ENCODE results near the gene HRNR.
"Not testable (repeated sequence)": the region's sequence is repeated elsewhere in the genome, so short reads cannot be mapped to it uniquely, and the experiment has no call there.

The HRNR gene

DNA sequence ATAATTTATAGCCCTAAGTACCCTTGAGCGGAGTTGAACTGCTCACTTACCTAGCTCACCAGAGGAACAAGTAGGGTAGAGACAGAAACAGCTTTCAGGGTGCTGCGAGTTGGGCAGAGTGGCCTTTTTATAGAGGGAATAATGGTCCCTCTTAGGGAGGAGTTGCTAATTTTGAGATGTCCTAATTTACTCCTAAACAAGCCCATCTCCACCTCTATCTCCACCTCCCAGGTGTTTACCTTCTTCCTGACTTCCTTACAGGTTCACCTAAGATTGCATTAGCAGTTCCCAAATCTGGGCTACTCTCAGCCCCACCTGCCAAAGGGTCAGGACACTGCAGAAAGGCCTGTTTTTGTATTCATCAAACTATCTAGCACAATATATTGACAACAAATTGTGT lies at the start of gene HRNR:
Gene HRNR (minus strand): TSS at position 101 of the 400 bp plus-strand sequence. CDS start 940 bp downstream, outside the sequence.
- no peaks in the 10 kb centered on the region for H3K36me3 Mint-ChIP-seq
- H3K9me3 Mint-ChIP-seq = peaks cover 0 to 7% of the 10 kb centered on the region in 2 donors
- ATAC-seq (replicated peaks) = no peak
- peaks cover 14 to 15% of the 10 kb centered on the region in 2 donors for H3K27me3 Mint-ChIP-seq
- H3K4me1 Mint-ChIP-seq = no peaks in the 10 kb centered on the region
- H3K27ac Mint-ChIP-seq = no peak within 1 kb of the TSS
- DNase-seq = no peak
- H3K4me3 Mint-ChIP-seq = no peak within 1 kb of the TSS

DNA sequence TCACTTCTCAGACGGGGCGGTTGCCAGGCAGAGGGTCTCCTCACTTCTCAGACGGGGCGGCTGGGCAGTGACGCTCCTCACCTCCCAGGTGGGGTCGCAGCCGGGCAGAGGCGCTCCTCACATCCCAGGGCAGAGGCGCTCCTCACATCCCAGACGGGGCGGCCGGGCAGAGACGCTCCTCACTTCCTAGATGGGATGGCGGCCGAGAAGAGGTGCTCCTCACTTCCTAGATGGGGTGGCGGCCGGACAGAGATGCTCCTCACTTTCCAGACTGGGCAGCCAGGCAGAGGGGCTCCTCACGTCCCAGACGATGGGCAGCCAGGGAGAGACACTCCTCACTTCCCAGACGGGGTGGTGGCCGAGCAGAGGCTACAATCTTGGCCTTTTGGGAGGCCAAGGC lies 32.4 kb upstream of the HRNR start:
- H3K4me1 Mint-ChIP-seq; ATAC-seq (replicated peaks); H3K9me3 Mint-ChIP-seq; H3K27me3 Mint-ChIP-seq; DNase-seq; H3K27ac Mint-ChIP-seq; H3K36me3 Mint-ChIP-seq; H3K4me3 Mint-ChIP-seq: not testable (repeated sequence)

DNA sequence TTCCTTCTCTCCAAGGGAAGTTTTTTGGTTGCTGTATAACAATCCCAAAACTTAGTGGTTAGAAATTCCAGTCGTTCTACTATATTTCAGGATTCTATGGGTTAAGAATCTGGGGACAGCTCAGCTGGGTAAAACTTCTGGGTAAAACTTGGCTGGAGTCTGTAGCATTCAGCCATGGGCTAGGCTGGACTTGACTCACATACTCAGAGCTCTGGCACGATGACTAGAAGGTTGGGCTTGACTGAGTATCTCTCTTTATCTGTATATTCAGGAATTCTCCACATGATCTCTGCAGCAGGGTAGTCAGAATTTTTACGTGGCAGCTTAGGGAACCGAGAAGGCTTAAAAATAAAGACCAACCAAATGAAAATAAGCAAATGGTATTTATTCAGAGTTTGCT lies 28.2 kb upstream of the HRNR start:
- ATAC-seq (replicated peaks) (no peak), DNase-seq (no peak)
- Mint-ChIP-seq H3K4me3 (no peak overlapping the region), H3K27ac (no peak overlapping the region), H3K27me3 (no peaks in the 10 kb centered on the region), H3K36me3 (no peaks in the 10 kb centered on the region), H3K4me1 (no peaks in the 10 kb centered on the region), H3K9me3 (peaks cover 0 to 2% of the 10 kb centered on the region in 2 donors)

DNA sequence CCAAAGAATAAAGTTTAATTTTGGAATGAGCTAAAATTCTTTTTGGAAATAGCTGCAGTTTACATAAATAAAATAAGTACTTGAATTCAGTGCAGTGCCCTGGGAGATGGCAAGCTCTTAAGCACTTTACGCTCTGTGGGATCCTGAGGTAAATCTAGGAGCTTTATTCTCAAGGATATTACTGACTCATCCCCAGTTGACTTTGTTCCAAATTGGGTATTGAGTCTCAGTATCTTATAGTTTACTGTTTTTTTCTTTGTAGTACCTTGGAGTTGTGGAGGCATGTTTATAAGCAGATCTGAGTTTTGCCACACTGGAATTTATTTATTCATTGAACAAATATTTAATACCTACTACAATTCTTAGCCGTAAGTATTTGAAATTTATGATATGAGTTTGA lies 27.4 kb upstream of the HRNR start:
- H3K27ac Mint-ChIP-seq = no peak overlapping the region
- no peak for DNase-seq
- H3K9me3 Mint-ChIP-seq = no peaks in the 10 kb centered on the region
- no peaks in the 10 kb centered on the region for H3K4me1 Mint-ChIP-seq
- H3K4me3 Mint-ChIP-seq = no peak overlapping the region
- no peaks in the 10 kb centered on the region for H3K36me3 Mint-ChIP-seq
- H3K27me3 Mint-ChIP-seq = peaks cover 0 to 5% of the 10 kb centered on the region in 2 donors
- ATAC-seq (replicated peaks) = no peak

DNA sequence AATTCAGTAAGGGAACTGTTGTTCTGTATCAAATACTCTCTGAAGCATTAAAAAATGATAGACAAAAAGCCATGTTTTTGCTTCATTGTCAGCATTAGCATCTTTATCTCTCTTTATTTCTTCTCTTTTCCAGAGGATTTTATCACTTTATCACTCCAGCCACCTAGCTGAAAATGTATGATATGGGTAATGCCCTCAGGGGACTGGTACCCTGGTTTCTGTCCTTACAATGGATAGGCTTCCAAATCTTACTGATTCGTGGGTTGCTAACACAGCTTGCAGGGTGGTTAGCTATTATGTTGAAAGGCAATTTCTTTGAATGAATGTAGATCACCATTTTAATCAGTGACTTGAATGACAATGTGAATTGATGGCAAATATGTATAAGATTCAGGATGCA lies 23.3 kb upstream of the HRNR start:
- H3K9me3 Mint-ChIP-seq = no peaks in the 10 kb centered on the region
- H3K4me1 Mint-ChIP-seq = no peaks in the 10 kb centered on the region
- H3K4me3 Mint-ChIP-seq = no peak overlapping the region
- DNase-seq (no peak), ATAC-seq (replicated peaks) (no peak)
- peaks cover 6 to 7% of the 10 kb centered on the region in 2 donors for H3K27me3 Mint-ChIP-seq
- H3K27ac Mint-ChIP-seq = no peak overlapping the region
- no peaks in the 10 kb centered on the region for H3K36me3 Mint-ChIP-seq

DNA sequence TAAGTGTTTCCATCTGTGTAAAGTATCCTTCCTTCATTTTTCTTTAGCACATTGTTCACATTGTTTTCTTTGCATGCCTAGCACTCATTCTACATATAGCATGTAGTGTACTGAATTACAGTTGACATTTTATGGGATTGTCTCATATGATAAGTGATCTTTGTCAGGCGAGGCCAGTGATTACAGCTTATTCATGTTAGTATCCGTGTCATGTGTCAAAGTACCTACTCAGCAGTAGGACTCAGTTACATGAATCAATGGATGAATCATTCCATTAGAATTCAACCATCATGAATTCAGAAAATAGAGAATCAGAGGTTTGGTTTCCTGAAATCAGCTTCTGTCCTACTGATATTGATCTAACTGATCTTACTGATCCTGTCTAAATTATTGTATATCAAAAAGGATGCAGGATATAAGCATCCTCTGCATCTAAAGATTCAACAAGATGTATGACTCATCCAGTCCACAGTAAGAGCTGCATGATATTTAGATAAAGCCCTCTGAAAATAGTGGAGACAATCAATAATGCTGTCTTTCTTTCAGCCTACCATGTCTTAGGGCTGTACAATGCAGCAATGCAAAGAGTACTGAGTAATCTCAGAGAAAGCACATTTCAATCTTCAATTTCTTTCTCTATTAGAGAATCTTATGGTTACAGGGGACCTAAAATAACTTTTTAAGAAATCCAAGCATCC lies 20.7 kb upstream of the HRNR start:
- Mint-ChIP-seq H3K27me3 (peaks cover 14 to 17% of the 10 kb centered on the region in 2 donors), H3K9me3 (no peaks in the 10 kb centered on the region), H3K27ac (no peak overlapping the region), H3K36me3 (no peaks in the 10 kb centered on the region), H3K4me3 (no peak overlapping the region), H3K4me1 (no peaks in the 10 kb centered on the region)
- DNase-seq (no peak), ATAC-seq (replicated peaks) (no peak)

DNA sequence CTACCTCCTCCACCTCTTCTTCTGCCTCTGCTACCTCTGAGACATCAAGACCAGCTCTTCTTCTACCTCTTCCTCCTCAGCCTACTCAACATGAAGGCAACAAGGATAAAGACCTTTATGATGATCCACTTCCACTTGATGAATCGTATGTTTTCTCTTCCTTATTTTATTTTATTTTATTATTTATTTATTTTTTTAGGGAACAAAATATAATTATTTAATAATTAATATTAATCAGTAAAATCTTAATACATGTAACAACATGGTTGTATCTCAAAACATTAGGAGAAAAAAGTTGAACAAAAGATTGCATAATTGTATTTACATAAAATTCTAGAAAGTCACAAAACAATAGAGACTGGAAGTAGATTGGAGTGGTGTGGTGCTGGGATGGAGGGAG lies 13.1 kb upstream of the HRNR start:
- no peaks in the 10 kb centered on the region for H3K4me1 Mint-ChIP-seq
- no peak overlapping the region for H3K27ac Mint-ChIP-seq
- H3K27me3 Mint-ChIP-seq = peaks cover 28 to 35% of the 10 kb centered on the region in 2 donors
- H3K4me3 Mint-ChIP-seq = no peak overlapping the region
- no peaks in the 10 kb centered on the region for H3K36me3 Mint-ChIP-seq
- H3K9me3 Mint-ChIP-seq = peaks cover 0 to 5% of the 10 kb centered on the region in 2 donors
- DNase-seq (no peak), ATAC-seq (replicated peaks) (no peak)

DNA sequence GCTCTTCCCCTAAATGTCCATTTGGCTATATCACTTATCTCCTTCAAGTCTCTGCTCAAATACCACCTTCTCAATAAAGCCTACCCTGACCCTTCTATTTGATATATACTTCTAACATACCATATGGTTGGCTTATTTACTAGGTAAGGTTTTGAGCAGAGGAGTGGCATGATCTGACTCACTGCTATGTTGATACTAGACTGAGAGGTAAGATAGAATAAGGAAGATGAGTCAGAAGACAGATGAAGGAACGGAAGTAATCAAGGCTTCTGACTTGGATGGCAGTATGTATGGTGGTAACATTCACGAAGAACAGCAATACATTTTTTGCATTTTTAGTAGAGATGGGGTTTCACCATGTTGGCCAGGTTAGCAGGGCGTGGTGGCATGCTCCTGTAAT lies 4.8 kb upstream of the HRNR start:
- ATAC-seq (replicated peaks) = no peak
- Mint-ChIP-seq H3K27ac (no peak overlapping the region), H3K27me3 (peaks cover 9 to 24% of the 10 kb centered on the region in 2 donors), H3K36me3 (no peaks in the 10 kb centered on the region), H3K9me3 (no peaks in the 10 kb centered on the region), H3K4me1 (no peaks in the 10 kb centered on the region), H3K4me3 (no peak overlapping the region)
- DNase-seq = no peak

DNA sequence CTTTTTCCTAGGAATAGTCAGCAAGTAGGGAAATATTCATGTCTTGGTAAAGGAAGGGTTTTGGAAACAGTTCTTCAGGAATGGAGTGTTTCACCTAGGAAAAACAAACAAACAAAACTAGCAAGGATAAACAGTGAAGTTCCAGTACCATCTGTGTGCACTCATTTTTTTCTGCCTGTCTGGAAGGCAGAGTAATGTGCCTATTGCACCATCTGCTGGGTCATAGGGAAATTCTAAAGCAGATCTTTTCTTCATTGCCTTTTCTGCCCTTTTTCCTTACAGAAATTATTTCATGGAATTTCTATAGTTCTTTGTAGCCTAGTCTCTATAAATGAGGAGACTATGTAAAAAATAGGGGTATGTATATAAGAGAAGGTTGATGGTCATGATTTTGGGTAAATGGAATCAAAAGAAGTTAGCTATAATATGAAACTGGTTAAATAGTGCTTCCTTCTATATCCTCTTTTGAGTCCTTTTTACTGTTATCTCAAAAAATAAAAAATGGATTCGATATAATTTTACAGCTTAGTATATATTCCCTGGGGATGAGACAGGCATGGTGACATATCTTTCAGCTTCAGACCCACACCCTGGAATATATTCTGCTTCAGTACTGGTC lies 3.4 kb upstream of the HRNR start:
- no peaks in the 10 kb centered on the region for H3K9me3 Mint-ChIP-seq
- no peak overlapping the region for H3K4me3 Mint-ChIP-seq
- ATAC-seq (replicated peaks) (no peak), DNase-seq (no peak)
- no peaks in the 10 kb centered on the region for H3K36me3 Mint-ChIP-seq
- H3K27ac Mint-ChIP-seq = no peak overlapping the region
- H3K4me1 Mint-ChIP-seq = no peaks in the 10 kb centered on the region
- H3K27me3 Mint-ChIP-seq = peaks cover 4 to 14% of the 10 kb centered on the region in 2 donors

DNA sequence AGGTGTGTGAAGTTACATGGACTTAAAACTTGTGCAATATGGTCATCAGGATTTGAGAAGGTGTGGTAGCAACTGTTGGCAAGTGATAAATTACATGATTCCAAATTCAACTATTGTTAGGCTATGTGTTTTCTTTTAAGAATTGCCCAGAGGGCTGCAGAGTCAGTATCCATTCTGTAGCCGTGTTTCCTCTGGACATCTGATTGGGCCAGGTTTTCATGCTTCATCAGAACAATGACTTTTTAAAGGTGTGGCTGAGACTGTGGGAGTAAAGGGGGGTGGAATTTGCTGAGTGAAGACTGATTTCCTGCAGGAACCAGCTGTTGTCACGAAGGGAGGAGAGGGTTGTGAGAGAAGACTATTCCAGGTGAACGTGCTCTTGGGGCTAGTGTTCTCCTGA lies 1.7 kb upstream of the HRNR start:
- no peak for ATAC-seq (replicated peaks)

DNA sequence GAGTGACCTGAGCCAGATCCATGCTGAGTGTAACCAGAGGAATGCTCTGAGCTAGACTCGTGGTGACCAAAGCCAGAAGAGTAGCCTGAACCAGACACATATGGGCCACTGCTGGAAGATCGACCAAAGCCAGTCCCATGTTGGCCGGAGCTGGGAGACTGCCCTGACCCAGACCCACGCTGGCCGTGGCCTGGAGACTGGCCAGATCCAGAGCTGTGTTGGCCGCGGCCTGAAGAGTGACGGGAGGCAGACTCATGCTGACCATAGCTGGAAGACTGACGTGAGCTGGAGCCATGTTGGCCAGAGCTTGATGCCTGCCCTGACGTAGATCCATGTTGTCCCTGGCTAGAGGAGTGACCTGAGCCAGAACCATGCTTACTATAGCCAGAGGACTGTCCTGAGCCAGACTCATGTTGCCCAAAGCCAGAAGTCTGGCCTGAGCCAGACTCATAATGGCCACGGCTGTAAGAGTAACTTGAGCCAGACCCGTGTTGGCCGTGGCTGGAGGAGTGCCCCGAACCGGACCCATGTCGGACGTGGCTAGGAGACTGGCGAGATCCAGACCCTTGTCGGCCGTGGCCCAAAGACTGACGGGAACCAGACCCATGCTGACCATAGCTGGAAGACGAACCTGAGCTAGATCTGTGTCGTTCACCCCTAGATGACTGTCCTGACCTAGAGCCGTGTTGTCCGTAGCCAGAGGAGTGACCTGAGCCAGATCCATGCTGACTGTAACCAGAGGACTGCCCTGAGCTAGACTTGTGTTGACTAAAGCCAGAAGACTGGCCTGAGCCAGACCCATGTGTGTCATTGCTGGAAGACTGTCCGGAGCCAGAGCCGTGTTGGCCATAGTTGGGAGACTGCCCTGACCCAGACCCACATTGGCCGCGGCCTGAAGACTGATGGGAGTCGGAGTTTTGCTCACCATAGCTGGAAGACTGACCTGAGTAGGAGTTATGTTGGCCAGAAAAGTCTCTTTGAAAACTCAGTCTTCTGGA lies 3.5 kb downstream of the HRNR start:
- Mint-ChIP-seq H3K9me3 (peaks cover 0 to 7% of the 10 kb centered on the region in 2 donors), H3K27ac (no peak overlapping the region), H3K27me3 (peaks cover 0 to 12% of the 10 kb centered on the region in 2 donors), H3K36me3 (no peaks in the 10 kb centered on the region), H3K4me1 (no peaks in the 10 kb centered on the region), H3K4me3 (no peak overlapping the region)
- DNase-seq = no peak
- no peak for ATAC-seq (replicated peaks)

More for the DNA sequence above, 1.7 kb upstream of the HRNR start:
- DNase-seq = no peak
- no peak overlapping the region for H3K4me3 Mint-ChIP-seq
- H3K9me3 Mint-ChIP-seq = no peaks in the 10 kb centered on the region
- H3K36me3 Mint-ChIP-seq = no peaks in the 10 kb centered on the region
- no peak overlapping the region for H3K27ac Mint-ChIP-seq
- H3K4me1 Mint-ChIP-seq = no peaks in the 10 kb centered on the region
- H3K27me3 Mint-ChIP-seq = peaks cover 8 to 14% of the 10 kb centered on the region in 2 donors

DNA sequence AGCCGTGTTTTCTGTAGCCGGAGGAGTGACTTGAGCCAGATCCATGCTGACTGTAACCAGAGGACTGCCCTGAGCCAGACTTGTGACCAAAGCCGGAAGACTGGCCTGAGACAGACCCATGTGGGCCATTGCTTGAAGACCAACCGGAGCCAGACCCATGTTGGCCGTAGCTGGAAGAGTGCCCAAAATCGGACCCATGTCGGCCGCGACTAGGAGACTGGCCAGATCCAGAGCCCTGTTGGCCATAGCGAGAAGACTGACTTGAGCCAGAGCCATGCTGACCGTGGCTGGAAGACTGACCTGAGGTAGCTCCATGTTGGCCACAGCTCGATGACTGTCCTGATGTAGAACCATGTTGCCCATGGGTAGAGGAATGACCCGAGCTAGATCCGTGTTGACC lies 4.6 kb downstream of the HRNR start:
- H3K9me3 Mint-ChIP-seq; ATAC-seq (replicated peaks); DNase-seq; H3K27ac Mint-ChIP-seq; H3K36me3 Mint-ChIP-seq; H3K4me3 Mint-ChIP-seq; H3K4me1 Mint-ChIP-seq: not testable (repeated sequence)
- peaks cover 0 to 12% of the 10 kb centered on the region in 2 donors for H3K27me3 Mint-ChIP-seq

DNA sequence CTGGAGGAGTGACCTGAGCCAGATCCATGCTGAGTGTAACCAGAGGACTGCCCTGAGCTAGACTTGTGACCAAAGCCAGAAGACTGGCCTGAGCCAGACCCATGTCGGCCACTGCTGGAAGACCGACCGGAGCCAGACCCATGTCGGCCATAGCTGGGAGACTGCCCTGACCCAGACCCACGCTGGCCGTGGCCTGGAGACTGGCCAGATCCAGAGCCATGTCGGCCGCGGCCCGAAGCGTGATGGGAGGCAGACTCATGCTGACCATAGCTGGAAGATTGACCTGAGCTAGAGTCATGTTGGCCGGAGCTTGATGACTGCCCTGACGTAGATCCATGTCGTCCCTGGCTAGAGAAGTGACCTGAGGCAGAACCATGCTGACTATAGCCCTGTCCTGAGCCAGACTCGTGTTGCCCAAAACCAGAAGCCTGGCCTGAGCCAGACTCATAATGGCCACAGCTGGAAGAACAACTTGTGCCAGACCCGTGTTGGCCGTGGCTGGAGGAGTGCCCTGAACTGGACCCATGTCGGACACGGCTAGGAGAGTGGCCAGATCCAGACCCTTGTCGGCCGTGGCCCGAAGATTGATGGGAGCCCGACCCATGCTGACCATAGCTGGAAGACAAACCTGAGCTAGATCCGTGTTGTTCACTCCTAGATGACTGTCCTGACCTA lies 5.1 kb downstream of the HRNR start:
- no peak for ATAC-seq (replicated peaks)
- Mint-ChIP-seq H3K4me1 (no peaks in the 10 kb centered on the region), H3K27ac (no peak overlapping the region), H3K36me3 (no peaks in the 10 kb centered on the region), H3K9me3 (peaks cover 0 to 7% of the 10 kb centered on the region in 2 donors), H3K27me3 (peaks cover 0 to 12% of the 10 kb centered on the region in 2 donors), H3K4me3 (no peak overlapping the region)
- DNase-seq = no peak

DNA sequence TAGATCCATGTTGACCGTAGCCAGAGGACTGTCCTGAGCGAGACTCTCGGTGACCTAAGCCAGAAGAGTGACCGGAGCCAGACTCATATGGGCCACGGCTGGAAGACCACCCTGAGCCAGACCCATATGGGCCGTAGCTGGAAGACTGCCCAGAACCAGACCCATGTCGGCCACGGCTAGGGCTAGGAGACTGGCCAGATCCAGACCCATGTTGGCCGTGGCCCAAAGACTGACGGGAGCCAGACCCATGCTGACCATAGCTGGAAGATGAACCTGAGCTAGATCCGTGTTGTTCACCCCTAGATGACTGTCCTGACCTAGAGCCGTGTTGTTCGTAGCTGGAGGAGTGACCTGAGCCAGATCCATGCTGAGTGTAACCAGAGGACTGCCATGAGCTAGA lies 8.4 kb downstream of the HRNR start:
- H3K27me3 Mint-ChIP-seq; H3K4me1 Mint-ChIP-seq; H3K9me3 Mint-ChIP-seq; DNase-seq; H3K27ac Mint-ChIP-seq; H3K4me3 Mint-ChIP-seq; ATAC-seq (replicated peaks); H3K36me3 Mint-ChIP-seq: not testable (repeated sequence)
